Measurements from ENCODE around the gene SRRD. TPM values are rescaled to one million over a fixed set of nuclear protein-coding genes. Genes with fewer than 3 reads are reported as not detected.

SRRD gene
- total RNA-seq, 1 experiment from 2014 or later = 25.1 TPM

DNA sequence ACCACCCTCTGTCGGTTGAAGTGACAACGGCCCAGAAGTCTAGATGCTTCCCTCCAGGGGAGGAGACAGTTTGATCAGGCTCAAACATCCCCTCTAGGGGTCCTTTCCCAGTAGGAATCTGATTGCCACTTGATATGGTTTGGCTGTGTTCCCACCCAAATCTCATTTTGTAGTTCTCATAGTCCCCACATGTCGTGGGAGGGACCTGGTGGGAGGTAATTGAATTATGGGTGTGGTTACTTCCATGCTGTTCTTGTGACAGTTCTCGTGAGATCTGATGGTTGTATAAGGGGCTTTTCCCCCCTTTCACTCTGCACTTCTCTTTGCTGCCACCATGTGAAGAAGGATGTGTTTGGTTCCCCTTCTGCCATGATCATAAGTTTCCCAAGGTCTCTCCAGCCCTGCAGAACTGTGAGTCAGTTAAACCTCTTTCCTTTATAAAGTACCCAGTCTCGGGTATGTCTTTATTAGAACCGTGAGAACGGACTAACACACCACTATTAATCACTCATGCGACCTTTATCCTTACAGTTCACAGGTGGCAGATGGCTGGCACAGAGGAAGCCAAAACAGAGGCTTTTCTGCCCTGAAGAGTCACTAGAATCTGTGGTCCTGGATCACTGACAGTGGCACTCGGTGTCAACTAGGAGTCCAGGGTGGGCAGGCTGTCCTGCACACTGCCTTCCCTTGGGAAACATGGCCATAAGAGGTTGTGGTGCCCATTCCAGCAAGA, 33.1 kb upstream of the SRRD start:
- Mint-ChIP-seq H3K4me1 (no peaks in the 10 kb centered on the region), H3K36me3 (peaks cover 21% of the 10 kb centered on the region), H3K9me3 (no peaks in the 10 kb centered on the region), H3K27me3 (ENCODE audit: low read depth) (no peaks in the 10 kb centered on the region), H3K4me3 (no peak overlapping the region), H3K27ac (no peak overlapping the region)
- DNase-seq (ENCODE audit: low spot score) (no peak), ATAC-seq (no peak)
- POLR2A ChIA-PET = no interaction called here
- CTCF ChIA-PET = no interaction called here
- TF ChIP-seq CBFB (CRISPR knock-in tag; IDR thresholded peaks at IDR 0.05; ENCODE audit: low read depth) = no peak
- TF ChIP-seq CREM (CRISPR knock-in tag; IDR thresholded peaks at IDR 0.05) = no peak
- no peak for TF ChIP-seq IRF2 (CRISPR knock-in tag; IDR thresholded peaks at IDR 0.05; ENCODE audit: borderline replicate concordance, low read depth)
- TF ChIP-seq SP1 (CRISPR knock-in tag; conservative IDR thresholded peaks at IDR 0.05) = no peak
- TF ChIP-seq ZNF317 (CRISPR knock-in tag; IDR thresholded peaks at IDR 0.05; ENCODE audit: borderline replicate concordance, low read depth) = no peak
- no peak for TF ChIP-seq CREB1 (CRISPR knock-in tag; IDR thresholded peaks at IDR 0.05)

DNA sequence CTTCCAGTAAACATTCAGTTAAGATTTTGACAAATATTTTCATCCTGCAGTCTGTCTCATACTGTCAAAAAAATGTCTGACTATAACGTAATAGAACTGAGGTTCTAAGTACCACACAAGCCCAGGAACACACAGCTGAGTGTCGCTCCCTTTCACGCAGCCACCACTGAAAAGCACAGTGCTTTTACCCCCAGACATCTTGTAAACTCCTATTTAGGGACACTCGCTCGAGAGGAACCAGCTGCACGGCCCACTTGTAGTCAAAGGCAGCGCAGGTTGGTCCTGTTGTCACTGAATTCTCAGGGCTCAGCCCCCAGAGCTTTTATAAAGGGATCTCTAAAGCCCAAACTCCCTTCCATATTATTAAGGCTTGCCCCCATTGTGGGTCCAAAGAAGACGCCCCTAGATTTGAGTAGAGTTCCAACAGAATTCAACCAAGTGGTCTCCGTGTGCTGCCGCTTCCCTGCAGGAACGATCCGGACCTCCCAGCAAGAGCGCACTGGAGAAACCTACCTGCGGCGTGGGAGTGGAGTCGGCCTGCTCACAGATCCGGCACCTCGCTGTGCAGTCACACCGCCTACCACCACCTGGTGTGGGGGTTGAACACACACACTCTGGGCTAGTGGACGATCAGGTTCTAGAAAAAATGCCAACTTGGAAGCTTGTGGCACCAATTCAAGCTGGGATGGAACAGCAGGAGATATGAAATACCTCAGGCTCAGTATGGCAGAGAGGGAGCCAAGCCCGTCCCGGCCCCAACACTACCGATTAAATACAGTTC, 31.3 kb upstream of the SRRD start:
- POLR2A ChIA-PET = no interaction called here
- ATAC-seq (no peak), DNase-seq (ENCODE audit: low spot score) (no peak)
- no peak overlapping the region for H3K27ac Mint-ChIP-seq
- H3K4me1 Mint-ChIP-seq = no peaks in the 10 kb centered on the region
- peaks cover 30% of the 10 kb centered on the region for H3K36me3 Mint-ChIP-seq
- H3K4me3 Mint-ChIP-seq = no peak overlapping the region
- no peaks in the 10 kb centered on the region for H3K27me3 Mint-ChIP-seq (ENCODE audit: low read depth)
- TF ChIP-seq ZNF121 (CRISPR knock-in tag; IDR thresholded peaks at IDR 0.05) = no peak
- CTCF ChIA-PET = interaction anchor here (1.0 to 3.0 kb wide), 4 partner anchors 9 to 88 kb away, joined by 3 to 17 read pairs (median 5); no protein-coding TSS in a partner anchor
- H3K9me3 Mint-ChIP-seq = no peaks in the 10 kb centered on the region

DNA sequence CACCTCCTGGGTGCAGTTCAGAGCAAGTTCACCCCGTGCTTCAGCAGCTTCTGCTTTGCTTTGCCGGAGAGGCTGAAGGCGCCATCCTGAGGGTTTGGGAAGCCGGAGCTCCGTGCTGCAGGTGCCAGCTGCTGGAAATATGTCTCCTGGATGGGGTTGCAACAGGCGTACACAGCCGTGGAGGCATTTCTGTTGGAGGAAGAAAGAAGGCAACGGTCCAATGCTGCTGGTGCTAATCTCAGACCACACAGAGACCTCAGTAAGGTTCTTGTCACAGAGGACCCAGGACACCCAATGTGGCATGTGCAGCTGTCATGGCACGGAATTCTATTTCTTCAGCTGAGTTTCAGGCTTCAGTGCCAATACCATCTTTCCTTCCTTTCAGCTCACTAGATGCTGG, 30.5 kb upstream of the SRRD start:
- H3K4me3 Mint-ChIP-seq = no peak overlapping the region
- H3K4me1 Mint-ChIP-seq = no peaks in the 10 kb centered on the region
- TF ChIP-seq CREB1 (CRISPR knock-in tag; IDR thresholded peaks at IDR 0.05) = no peak
- no peak for TF ChIP-seq ATF1 (CRISPR knock-in tag; IDR thresholded peaks at IDR 0.05)
- TF ChIP-seq ZNF232 (CRISPR knock-in tag; IDR thresholded peaks at IDR 0.05) = no peak
- TF ChIP-seq JUN (CRISPR knock-in tag; IDR thresholded peaks at IDR 0.05) = no peak
- no peak for TF ChIP-seq TEAD1 (CRISPR knock-in tag; IDR thresholded peaks at IDR 0.05)
- TF ChIP-seq, protein P1, sequence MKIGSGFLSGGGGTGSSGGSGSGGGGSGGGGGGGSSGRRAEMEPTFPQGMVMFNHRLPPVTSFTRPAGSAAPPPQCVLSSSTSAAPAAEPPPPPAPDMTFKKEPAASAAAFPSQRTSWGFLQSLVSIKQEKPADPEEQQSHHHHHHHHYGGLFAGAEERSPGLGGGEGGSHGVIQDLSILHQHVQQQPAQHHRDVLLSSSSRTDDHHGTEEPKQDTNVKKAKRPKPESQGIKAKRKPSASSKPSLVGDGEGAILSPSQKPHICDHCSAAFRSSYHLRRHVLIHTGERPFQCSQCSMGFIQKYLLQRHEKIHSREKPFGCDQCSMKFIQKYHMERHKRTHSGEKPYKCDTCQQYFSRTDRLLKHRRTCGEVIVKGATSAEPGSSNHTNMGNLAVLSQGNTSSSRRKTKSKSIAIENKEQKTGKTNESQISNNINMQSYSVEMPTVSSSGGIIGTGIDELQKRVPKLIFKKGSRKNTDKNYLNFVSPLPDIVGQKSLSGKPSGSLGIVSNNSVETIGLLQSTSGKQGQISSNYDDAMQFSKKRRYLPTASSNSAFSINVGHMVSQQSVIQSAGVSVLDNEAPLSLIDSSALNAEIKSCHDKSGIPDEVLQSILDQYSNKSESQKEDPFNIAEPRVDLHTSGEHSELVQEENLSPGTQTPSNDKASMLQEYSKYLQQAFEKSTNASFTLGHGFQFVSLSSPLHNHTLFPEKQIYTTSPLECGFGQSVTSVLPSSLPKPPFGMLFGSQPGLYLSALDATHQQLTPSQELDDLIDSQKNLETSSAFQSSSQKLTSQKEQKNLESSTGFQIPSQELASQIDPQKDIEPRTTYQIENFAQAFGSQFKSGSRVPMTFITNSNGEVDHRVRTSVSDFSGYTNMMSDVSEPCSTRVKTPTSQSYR (CRISPR knock-in tag; IDR thresholded peaks at IDR 0.05) = no peak
- no peak for TF ChIP-seq ZNF219 (CRISPR knock-in tag; IDR thresholded peaks at IDR 0.05; ENCODE audit: borderline replicate concordance)
- H3K36me3 Mint-ChIP-seq = peaks cover 37% of the 10 kb centered on the region
- DNase-seq (ENCODE audit: low spot score) = no peak
- no peak for ATAC-seq
- POLR2A ChIA-PET = no interaction called here
- CTCF ChIA-PET = interaction anchor here (1.3 to 3.0 kb wide), 3 partner anchors 8 to 89 kb away, joined by 3 to 17 read pairs (median 7); no protein-coding TSS in a partner anchor
- no peaks in the 10 kb centered on the region for H3K9me3 Mint-ChIP-seq
- no peaks in the 10 kb centered on the region for H3K27me3 Mint-ChIP-seq (ENCODE audit: low read depth)
- no peak overlapping the region for H3K27ac Mint-ChIP-seq

DNA sequence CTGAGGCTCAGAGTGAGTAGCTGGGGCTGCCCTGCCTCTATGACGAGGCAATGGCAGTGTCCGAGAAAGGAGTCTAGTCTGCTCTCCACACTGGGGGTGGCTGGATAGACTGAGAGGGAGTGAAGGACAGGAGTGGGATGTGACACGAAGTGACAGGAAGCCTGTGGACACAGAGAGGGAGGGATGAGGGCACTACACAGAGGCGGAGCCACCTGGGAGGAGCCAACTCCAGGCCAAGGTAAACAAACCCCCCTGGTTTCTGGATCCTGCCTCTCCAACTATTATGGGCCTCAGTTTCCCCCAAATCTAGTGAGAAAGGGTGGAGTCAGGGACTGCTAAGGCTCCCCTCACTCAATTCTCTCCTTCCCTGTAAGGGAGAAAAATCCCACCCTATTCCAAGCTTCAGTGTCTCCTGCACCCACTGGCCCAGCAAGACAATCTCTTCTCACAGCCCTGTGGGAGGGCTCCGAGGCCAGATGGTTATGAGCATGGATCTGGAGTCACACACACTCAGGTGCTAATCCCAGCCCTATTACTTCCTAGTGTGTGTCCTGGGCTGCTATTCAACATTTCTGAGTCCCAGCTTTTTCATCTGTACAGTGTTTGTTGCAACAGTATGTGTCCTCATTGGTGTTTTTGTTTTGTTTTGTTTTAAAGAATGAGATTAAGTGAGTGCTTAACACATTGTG, 29.7 kb upstream of the SRRD start:
- CTCF ChIA-PET = interaction anchor here (1.3 to 3.0 kb wide), 3 partner anchors 8 to 90 kb away, joined by 3 to 17 read pairs (median 7); no protein-coding TSS in a partner anchor
- ATAC-seq (no peak), DNase-seq (ENCODE audit: low spot score) (no peak)
- TF ChIP-seq HMGA2 (CRISPR knock-in tag; IDR thresholded peaks at IDR 0.05) = no peak
- no peak for TF ChIP-seq GTF2I (CRISPR knock-in tag; conservative IDR thresholded peaks at IDR 0.05)
- no peak for TF ChIP-seq ESRRA (CRISPR knock-in tag; IDR thresholded peaks at IDR 0.05; ENCODE audit: borderline replicate concordance)
- no peak for TF ChIP-seq TCF7 (CRISPR knock-in tag; IDR thresholded peaks at IDR 0.05; ENCODE audit: low read depth)
- TF ChIP-seq, protein P2, sequence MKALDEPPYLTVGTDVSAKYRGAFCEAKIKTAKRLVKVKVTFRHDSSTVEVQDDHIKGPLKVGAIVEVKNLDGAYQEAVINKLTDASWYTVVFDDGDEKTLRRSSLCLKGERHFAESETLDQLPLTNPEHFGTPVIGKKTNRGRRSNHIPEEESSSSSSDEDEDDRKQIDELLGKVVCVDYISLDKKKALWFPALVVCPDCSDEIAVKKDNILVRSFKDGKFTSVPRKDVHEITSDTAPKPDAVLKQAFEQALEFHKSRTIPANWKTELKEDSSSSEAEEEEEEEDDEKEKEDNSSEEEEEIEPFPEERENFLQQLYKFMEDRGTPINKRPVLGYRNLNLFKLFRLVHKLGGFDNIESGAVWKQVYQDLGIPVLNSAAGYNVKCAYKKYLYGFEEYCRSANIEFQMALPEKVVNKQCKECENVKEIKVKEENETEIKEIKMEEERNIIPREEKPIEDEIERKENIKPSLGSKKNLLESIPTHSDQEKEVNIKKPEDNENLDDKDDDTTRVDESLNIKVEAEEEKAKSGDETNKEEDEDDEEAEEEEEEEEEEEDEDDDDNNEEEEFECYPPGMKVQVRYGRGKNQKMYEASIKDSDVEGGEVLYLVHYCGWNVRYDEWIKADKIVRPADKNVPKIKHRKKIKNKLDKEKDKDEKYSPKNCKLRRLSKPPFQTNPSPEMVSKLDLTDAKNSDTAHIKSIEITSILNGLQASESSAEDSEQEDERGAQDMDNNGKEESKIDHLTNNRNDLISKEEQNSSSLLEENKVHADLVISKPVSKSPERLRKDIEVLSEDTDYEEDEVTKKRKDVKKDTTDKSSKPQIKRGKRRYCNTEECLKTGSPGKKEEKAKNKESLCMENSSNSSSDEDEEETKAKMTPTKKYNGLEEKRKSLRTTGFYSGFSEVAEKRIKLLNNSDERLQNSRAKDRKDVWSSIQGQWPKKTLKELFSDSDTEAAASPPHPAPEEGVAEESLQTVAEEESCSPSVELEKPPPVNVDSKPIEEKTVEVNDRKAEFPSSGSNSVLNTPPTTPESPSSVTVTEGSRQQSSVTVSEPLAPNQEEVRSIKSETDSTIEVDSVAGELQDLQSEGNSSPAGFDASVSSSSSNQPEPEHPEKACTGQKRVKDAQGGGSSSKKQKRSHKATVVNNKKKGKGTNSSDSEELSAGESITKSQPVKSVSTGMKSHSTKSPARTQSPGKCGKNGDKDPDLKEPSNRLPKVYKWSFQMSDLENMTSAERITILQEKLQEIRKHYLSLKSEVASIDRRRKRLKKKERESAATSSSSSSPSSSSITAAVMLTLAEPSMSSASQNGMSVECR (CRISPR knock-in tag; IDR thresholded peaks at IDR 0.05; ENCODE audit: borderline replicate concordance) = no peak
- no peak for TF ChIP-seq MXD4 (CRISPR knock-in tag; IDR thresholded peaks at IDR 0.05; ENCODE audit: borderline replicate concordance)
- POLR2A ChIA-PET = no interaction called here
- Mint-ChIP-seq H3K9me3 (no peaks in the 10 kb centered on the region), H3K4me3 (no peak overlapping the region), H3K27me3 (ENCODE audit: low read depth) (no peaks in the 10 kb centered on the region), H3K27ac (no peak overlapping the region), H3K36me3 (peaks cover 39% of the 10 kb centered on the region), H3K4me1 (no peaks in the 10 kb centered on the region)
